Measurements from ENCODE around the gene AFP.

AFP gene

GRCh38 chr4:73416423-73417087, 19.5 kb upstream of the AFP start:
- H4K20me1 ChIP-seq (ENCODE audit: low read depth, low read length): no peaks in the 10 kb centered on the region
- no peak overlapping the region for H2AFZ ChIP-seq (ENCODE audit: low read depth, low read length, severe bottlenecking)
- no peak overlapping the region for H3K27ac ChIP-seq (ENCODE audit: low read depth, low read length)
- no peaks in the 10 kb centered on the region for H3K9me2 ChIP-seq (replicated peaks; ENCODE audit: insufficient read depth, low read length)
- no peak overlapping the region for H3K9ac ChIP-seq (ENCODE audit: low read length)
- TF ChIP-seq EZH2phosphoT487 (conservative IDR thresholded peaks at IDR 0.05; ENCODE audit: low read length) (no peak), CTCF (IDR thresholded peaks at IDR 0.05; ENCODE audit: insufficient read depth, low read length, poor library complexity, severe bottlenecking) (no peak)
- no peaks in the 10 kb centered on the region for H3K36me3 ChIP-seq (ENCODE audit: low read length)
- no peak overlapping the region for H3K4me2 ChIP-seq (ENCODE audit: low read depth, low read length, poor library complexity, severe bottlenecking)
- no peaks in the 10 kb centered on the region for H3K79me2 ChIP-seq (ENCODE audit: insufficient read depth, low read length)
- H3K4me3 ChIP-seq (ENCODE audit: insufficient read depth, low read length, poor library complexity, severe bottlenecking): no peak overlapping the region
- no peaks in the 10 kb centered on the region for H3F3A ChIP-seq (ENCODE audit: insufficient read depth)
- H3K9me3 ChIP-seq (ENCODE audit: insufficient read depth, low read length): no peaks in the 10 kb centered on the region
- H3K27me3 ChIP-seq (ENCODE audit: low read length): no peaks in the 10 kb centered on the region

- H3K79me2 ChIP-seq (ENCODE audit: insufficient read depth, low read length): no peaks in the 10 kb centered on the region
- H3K4me3 ChIP-seq (ENCODE audit: insufficient read depth, low read length, poor library complexity, severe bottlenecking): no peak overlapping the region
- H3K27ac ChIP-seq (ENCODE audit: low read depth, low read length): no peak overlapping the region
- no peaks in the 10 kb centered on the region for H3K9me2 ChIP-seq (replicated peaks; ENCODE audit: insufficient read depth, low read length)
- H2AFZ ChIP-seq (ENCODE audit: low read depth, low read length, severe bottlenecking): no peak overlapping the region
- H3F3A ChIP-seq (ENCODE audit: insufficient read depth): no peaks in the 10 kb centered on the region
- H3K9me3 ChIP-seq (ENCODE audit: insufficient read depth, low read length): no peaks in the 10 kb centered on the region
- no peaks in the 10 kb centered on the region for H4K20me1 ChIP-seq (ENCODE audit: low read depth, low read length)
- TF ChIP-seq EZH2phosphoT487 (conservative IDR thresholded peaks at IDR 0.05; ENCODE audit: low read length): no peak
- TF ChIP-seq CTCF (IDR thresholded peaks at IDR 0.05; ENCODE audit: insufficient read depth, low read length, poor library complexity, severe bottlenecking): no peak
- H3K9ac ChIP-seq (ENCODE audit: low read length): no peak overlapping the region
- no peaks in the 10 kb centered on the region for H3K27me3 ChIP-seq (ENCODE audit: low read length)
- no peak overlapping the region for H3K4me2 ChIP-seq (ENCODE audit: low read depth, low read length, poor library complexity, severe bottlenecking)
- H3K36me3 ChIP-seq (ENCODE audit: low read length): no peaks in the 10 kb centered on the region
Observed at GRCh38 chr4:73417342-73417741, 18.7 kb upstream of the AFP start.

- H3F3A ChIP-seq (ENCODE audit: insufficient read depth): no peaks in the 10 kb centered on the region
- H4K20me1 ChIP-seq (ENCODE audit: low read depth, low read length): no peaks in the 10 kb centered on the region
- no peak overlapping the region for H3K9ac ChIP-seq (ENCODE audit: low read length)
- no peak overlapping the region for H3K4me3 ChIP-seq (ENCODE audit: insufficient read depth, low read length, poor library complexity, severe bottlenecking)
- no peaks in the 10 kb centered on the region for H3K27me3 ChIP-seq (ENCODE audit: low read length)
- H3K27ac ChIP-seq (ENCODE audit: low read depth, low read length): no peak overlapping the region
- H3K9me2 ChIP-seq (replicated peaks; ENCODE audit: insufficient read depth, low read length): no peaks in the 10 kb centered on the region
- no peaks in the 10 kb centered on the region for H3K9me3 ChIP-seq (ENCODE audit: insufficient read depth, low read length)
- no peaks in the 10 kb centered on the region for H3K79me2 ChIP-seq (ENCODE audit: insufficient read depth, low read length)
- H2AFZ ChIP-seq (ENCODE audit: low read depth, low read length, severe bottlenecking): no peak overlapping the region
- no peak overlapping the region for H3K4me2 ChIP-seq (ENCODE audit: low read depth, low read length, poor library complexity, severe bottlenecking)
- TF ChIP-seq EZH2phosphoT487 (conservative IDR thresholded peaks at IDR 0.05; ENCODE audit: low read length) (no peak), CTCF (IDR thresholded peaks at IDR 0.05; ENCODE audit: insufficient read depth, low read length, poor library complexity, severe bottlenecking) (no peak)
- H3K36me3 ChIP-seq (ENCODE audit: low read length): no peaks in the 10 kb centered on the region
Observed at GRCh38 chr4:73417973-73418372, 18.0 kb upstream of the AFP start.
